Measurements from ENCODE around the gene VAMP2.

Gene VAMP2

DNA sequence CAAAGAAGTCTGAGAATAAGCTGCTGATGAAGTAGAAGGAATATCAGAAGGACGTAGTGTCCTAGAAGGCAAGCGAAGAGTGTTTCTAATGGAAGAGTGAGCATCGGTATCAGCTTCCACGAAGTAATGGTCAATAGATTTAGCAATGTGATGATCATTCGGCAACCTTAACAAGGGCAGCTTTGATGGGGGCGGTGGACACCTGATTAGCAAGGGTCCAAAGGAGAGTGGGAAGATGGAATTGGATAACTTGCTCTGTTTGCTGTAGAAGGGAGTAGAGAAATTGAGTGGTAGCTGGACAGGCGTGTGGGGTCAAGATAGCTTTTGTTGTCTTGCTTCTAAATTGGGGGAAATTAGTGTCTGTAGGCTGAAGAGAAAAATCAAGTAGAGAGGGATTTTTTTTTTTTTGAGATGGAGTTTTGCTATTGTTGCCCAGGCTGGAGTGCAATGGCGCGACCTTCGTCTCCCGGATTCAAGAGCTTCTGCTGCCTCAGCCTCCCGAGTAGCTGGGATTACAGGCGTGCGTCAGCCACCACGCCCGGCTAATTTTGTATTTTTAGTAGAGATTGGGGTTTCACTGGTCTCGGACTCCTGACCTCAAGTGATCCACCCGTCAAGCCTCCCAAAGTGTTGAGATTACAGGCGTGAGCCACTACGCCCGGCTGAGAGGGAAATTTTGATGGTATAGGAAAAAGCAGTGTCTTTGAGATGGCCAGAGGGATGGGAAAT is 24.9 kb downstream of the VAMP2 start:
- no peaks in the 10 kb centered on the region for H3K9me3 ChIP-seq (ENCODE audit: control insufficient read depth, insufficient read depth, low read length)
- peak overlapping the region; percentile 75 for H3K9ac ChIP-seq (ENCODE audit: low read depth, low read length)
- H3K4me1 ChIP-seq (ENCODE audit: insufficient read depth, low read length): peaks cover 4% of the 10 kb centered on the region; the same call in 1 of the 2 replicates
- H3K36me3 ChIP-seq (ENCODE audit: insufficient read depth, low read length): no peaks in the 10 kb centered on the region

DNA sequence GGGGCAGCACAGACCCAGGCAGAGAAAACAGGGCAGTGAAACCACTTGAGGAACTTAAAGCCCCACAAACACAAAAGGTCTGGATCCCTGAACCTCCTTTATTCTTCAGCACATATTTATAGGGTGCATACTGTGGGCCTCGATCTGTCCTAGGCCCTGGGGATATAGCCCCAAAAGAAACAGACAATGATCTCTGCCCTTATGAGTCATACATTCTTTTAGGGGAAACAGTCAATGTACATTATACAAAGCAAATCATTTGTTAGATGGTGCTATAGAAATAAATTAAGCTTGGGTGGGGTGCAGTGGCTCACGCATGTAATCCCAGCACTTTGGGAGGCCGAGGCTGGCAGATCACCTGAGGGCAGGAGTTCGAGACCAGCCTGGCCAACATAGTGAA is 28.8 kb downstream of the VAMP2 start:
- H3K9me3 ChIP-seq (ENCODE audit: control insufficient read depth, insufficient read depth, low read length): no peaks in the 10 kb centered on the region
- H3K4me1 ChIP-seq (ENCODE audit: insufficient read depth, low read length): peaks cover 4% of the 10 kb centered on the region; the same call in 1 of the 2 replicates
- H3K36me3 ChIP-seq (ENCODE audit: insufficient read depth, low read length): no peaks in the 10 kb centered on the region
- H3K9ac ChIP-seq (ENCODE audit: low read depth, low read length): peak overlapping the region; percentile 1; the same call in 1 of the 2 replicates

DNA sequence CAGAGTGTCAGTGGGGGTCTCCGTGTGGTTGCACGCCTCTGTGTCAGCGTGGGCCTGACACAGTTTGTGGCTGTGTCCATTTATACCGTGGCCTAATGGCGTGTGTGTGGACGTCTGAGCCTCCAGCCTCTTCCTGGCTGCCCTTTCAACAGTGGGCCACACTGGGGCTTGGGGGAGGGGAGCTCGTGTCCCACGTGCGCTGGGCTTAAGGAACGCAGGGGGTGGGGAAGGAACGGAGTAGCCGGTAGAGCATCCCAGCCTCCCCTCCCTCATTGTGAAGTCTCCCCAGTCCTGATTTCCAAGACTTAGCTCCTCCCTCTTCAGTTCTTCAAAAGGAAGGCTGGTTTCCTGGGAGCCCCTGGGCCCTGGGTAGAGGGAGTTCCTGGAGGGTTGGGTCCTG is 29.3 kb downstream of the VAMP2 start:
- Histone ChIP-seq H3K9ac (ENCODE audit: low read depth, low read length) (peak overlapping the region; percentile 1; the same call in 1 of the 2 replicates), H3K4me1 (ENCODE audit: insufficient read depth, low read length) (peaks cover 4% of the 10 kb centered on the region; the same call in 1 of the 2 replicates), H3K36me3 (ENCODE audit: insufficient read depth, low read length) (no peaks in the 10 kb centered on the region), H3K9me3 (ENCODE audit: control insufficient read depth, insufficient read depth, low read length) (no peaks in the 10 kb centered on the region)

DNA sequence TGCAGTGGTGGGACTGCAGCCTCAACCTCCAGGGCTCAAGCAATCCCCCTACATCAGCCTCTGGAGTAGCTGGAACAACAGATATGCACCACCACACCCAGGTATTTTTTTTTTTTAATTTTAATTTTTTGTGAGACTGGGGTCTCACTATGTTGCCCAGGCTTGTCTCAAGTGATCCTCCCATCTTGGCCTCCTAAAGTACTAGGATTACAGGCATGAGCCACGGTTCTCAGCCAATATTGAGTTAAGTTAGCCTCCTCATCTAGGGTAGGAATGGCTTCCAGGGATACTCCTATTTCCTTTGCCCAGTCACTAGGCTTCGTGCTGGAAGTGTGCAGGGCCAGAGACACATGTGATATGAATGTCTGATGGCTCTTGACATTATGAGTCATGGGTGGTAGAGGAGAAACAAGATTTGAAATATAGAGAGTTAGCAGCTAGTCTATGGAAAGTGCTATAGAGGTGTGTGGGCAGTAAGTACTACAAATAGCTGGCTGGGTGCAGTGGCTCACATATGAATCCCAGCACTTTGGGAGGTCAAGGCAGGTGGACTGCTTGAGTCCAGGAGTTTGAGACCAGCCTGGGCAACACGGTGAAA is 30.8 kb downstream of the VAMP2 start:
- Histone ChIP-seq H3K9ac (ENCODE audit: low read depth, low read length) (no peak overlapping the region), H3K9me3 (ENCODE audit: control insufficient read depth, insufficient read depth, low read length) (no peaks in the 10 kb centered on the region), H3K36me3 (ENCODE audit: insufficient read depth, low read length) (no peaks in the 10 kb centered on the region), H3K4me1 (ENCODE audit: insufficient read depth, low read length) (peaks cover 4% of the 10 kb centered on the region; the same call in 1 of the 2 replicates)

DNA sequence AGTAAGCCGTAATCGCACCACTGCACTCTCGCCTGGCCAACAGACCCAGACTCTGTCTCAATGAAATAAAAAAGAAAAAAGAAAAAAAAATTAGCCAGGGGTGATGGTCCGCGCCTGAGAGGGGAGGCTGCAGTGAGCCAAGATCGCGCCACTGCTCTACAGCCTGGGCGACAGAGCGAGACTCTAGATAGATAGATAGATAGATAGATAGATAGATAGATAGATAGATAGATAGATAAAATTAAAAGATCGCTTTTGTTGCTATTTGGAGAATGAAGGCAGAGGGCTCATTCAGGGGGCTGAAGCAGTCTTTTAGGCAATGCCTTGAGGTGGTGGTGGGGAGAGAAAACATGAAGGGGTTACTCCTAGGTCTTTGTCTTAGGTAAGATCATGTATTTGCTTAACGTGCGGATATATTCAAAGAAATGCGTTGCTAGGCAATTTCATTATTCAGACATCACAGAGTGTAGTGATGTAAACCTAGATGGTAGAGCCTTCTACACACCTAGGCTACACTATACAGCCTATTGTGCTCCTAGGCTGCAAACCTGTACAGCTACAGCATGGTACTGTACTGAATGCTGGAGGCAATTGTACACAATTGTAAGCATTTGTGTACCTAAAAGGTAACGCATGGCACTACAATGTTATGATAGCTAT is 34.5 kb downstream of the VAMP2 start:
- Histone ChIP-seq H3K4me1 (ENCODE audit: insufficient read depth, low read length) (no peaks in the 10 kb centered on the region; the same call in 1 of the 2 replicates), H3K36me3 (ENCODE audit: insufficient read depth, low read length) (no peaks in the 10 kb centered on the region), H3K9me3 (ENCODE audit: control insufficient read depth, insufficient read depth, low read length) (no peaks in the 10 kb centered on the region)

DNA sequence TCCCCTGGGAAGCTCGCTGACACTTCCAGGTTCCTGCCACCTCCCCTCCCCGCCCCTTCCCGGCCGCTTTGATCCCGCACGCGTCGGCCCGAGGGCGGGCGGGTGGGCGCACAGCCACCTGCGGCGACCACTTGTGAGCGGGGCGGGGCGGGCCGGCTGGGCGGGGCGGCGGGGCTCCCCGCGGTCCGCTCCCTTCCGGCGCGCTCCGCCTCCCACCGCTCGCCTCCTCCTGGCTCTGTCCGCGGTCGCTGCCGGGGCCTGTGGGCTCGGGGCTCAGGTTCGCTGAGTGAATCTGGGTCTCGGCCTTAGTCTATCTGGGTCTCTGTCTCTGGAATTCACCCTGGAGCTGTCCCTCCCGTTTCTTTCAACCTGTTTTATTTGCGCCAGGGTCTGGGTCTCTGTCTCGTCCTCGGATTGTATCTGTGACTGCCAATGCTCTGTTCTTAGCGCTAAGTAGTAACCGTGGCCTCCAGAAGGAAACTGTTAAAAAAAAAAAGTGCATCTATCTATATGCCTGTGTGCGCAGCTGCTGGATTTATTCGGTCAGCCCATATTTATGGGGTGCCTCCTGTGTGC is 36.2 kb downstream of the VAMP2 start:
- Histone ChIP-seq H3K9ac (ENCODE audit: low read depth, low read length) (peak overlapping the region; percentile 65; the same call in 1 of the 2 replicates), H3K9me3 (ENCODE audit: control insufficient read depth, insufficient read depth, low read length) (no peaks in the 10 kb centered on the region), H3K36me3 (ENCODE audit: insufficient read depth, low read length) (no peaks in the 10 kb centered on the region), H3K4me1 (ENCODE audit: insufficient read depth, low read length) (no peaks in the 10 kb centered on the region)

More for the DNA sequence above, 34.5 kb downstream of the VAMP2 start:
- no peak overlapping the region; the same call in 1 of the 2 replicates for H3K9ac ChIP-seq (ENCODE audit: low read depth, low read length)

DNA sequence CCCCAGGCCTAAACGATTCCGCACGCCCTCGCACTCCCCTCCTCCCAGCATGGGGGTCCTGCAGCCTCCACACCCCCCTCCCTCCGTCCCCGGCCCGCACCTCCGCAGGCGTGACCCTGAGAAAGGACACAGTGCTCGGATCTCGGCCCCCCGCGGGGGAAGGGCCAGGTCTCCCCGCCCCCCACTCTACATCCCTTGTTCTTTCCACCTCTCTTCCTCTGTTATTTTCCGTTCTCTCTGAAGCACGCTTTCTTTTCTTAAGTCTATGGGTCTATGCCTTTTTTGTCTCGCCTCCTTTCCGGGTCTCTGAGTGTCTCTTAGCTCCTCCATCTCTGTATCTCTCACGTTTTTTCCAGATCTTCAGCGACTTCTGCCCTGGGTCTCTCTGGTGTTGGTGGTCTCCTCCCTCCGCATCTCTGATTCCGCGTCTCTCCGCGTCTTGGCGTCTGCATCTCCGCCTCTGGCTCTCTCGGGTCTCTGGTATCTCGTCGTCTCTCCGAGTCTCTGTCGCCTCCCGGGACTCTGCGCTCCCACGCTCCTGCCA is 36.7 kb downstream of the VAMP2 start:
- no peaks in the 10 kb centered on the region for H3K4me1 ChIP-seq (ENCODE audit: insufficient read depth, low read length)
- peak overlapping the region; percentile 59 for H3K9ac ChIP-seq (ENCODE audit: low read depth, low read length)
- H3K36me3 ChIP-seq (ENCODE audit: insufficient read depth, low read length): no peaks in the 10 kb centered on the region
- H3K9me3 ChIP-seq (ENCODE audit: control insufficient read depth, insufficient read depth, low read length): no peaks in the 10 kb centered on the region

DNA sequence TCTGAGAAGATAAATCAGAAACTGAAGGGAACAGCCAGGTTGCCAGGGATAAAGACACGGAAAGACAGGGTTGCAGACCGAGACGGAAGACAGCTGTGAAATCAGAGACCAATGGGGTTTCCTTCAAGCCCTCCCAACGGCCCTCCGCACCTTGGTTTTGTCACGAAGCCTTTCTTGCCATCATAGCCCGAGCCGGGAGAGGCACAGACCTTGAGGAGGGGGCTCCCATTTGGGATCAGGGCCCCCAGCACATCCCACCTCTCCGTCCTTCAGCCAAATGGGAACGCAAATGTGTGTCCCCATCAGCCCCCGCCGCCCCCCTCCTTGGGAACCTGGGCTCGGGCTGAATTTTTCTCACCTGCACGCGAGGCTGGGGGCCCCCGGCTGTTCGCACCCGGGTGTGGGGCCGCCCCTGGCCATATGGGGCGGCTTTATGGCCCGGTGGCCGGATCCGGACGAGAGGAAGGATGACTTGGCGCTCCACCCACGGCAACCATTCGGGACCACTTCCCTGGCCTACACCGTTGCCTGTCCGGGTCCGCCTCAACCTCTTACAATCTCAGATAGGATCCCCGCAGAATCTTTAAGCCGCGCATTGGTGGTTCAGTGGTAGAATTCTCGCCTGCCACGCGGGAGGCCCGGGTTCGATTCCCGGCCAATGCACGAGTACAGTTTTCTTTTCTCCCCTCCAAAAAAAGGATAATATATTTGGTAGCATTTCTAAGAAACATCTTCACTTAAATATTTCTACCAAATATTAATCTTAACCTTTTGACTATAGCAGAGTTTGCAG is 37.4 kb downstream of the VAMP2 start:
- H3K36me3 ChIP-seq (ENCODE audit: insufficient read depth, low read length): no peaks in the 10 kb centered on the region
- H3K4me1 ChIP-seq (ENCODE audit: insufficient read depth, low read length): no peaks in the 10 kb centered on the region
- no peaks in the 10 kb centered on the region for H3K9me3 ChIP-seq (ENCODE audit: control insufficient read depth, insufficient read depth, low read length)
- peak overlapping the region; percentile 59 for H3K9ac ChIP-seq (ENCODE audit: low read depth, low read length)

DNA sequence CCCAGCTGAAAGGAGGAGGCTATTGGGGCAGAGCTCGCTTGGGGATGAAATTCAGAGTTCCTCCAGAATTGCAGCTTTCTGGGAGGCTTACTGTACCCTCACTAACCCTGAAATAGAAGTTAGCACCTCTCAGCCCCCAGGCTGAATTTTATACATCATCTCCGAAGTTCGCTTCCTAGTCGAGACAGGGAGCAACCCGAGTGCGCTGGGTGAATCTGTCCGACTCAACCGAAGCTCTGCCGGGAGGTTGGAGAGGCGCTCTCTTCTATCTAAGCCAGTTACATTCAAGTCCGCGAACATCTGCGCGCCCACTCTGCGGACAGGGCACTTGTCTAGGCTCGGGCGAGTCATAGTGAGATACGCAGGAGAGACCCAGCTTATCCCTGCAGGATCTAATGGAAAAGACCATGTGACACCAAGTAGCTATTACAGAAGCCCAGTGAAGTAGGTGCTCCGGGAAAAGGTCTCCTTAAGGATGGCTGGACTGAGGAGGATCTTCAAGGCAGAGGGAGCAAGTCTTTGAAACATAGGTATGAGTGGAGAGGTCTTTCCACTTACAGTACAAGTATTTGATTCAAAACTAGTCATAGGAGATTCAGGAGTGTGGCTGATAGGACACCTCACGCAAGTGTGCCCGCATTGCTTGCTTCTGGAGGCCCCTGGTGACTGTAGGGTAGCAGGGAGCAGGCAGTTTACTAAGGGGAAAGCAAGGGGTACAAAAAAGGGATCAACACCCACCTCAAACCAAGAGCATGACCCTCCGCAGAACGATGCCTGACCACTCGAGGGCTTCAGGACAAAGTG is 38.2 kb downstream of the VAMP2 start:
- Histone ChIP-seq H3K9ac (ENCODE audit: low read depth, low read length) (peak overlapping the region; percentile 59; the same call in 1 of the 2 replicates), H3K4me1 (ENCODE audit: insufficient read depth, low read length) (no peaks in the 10 kb centered on the region), H3K36me3 (ENCODE audit: insufficient read depth, low read length) (no peaks in the 10 kb centered on the region), H3K9me3 (ENCODE audit: control insufficient read depth, insufficient read depth, low read length) (no peaks in the 10 kb centered on the region)

DNA sequence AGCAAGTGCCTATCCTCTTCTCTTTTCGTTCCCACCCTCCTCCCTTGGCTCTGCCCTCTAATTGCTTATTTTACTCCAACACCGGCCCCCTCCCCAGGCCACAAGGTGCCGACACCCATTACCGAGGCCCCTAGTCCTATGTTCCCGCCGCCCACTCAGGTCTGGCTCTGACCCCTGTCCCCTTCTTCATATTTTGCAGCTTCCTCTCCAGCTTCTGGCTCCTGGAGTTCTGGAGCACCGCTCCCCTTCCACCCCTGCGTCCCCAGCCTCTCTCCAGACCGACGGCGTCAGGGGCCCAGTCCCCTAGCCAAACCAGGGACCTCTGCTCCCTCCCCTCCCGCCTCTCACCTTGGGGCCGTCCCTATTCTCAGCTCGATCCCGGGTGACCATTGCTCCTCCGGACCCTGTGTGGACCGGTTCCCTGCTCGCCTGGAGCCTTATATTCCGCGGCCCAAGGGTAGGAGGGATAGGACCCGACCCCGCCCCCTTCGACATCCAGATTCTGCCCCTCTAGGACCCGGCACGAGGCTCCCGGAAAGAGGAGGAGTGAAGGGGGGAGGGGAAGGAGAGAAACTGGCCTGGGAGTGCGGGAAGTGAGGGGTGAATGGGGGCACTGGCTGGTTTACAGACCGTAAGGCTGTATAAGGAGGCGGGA is 38.9 kb downstream of the VAMP2 start, which contains the start of gene HES7:
Gene HES7, minus strand, starts transcription at position 412 of the 655 bp plus-strand sequence. Its CDS starts 22 bp downstream, at position 390.
- Histone ChIP-seq H3K9me3 (ENCODE audit: control insufficient read depth, insufficient read depth, low read length) (no peaks in the 10 kb centered on the region), H3K36me3 (ENCODE audit: insufficient read depth, low read length) (no peaks in the 10 kb centered on the region), H3K9ac (ENCODE audit: low read depth, low read length) (peak within 1 kb of the TSS; percentile 59; the same call in 1 of the 2 replicates), H3K4me1 (ENCODE audit: insufficient read depth, low read length) (no peaks in the 10 kb centered on the region)

DNA sequence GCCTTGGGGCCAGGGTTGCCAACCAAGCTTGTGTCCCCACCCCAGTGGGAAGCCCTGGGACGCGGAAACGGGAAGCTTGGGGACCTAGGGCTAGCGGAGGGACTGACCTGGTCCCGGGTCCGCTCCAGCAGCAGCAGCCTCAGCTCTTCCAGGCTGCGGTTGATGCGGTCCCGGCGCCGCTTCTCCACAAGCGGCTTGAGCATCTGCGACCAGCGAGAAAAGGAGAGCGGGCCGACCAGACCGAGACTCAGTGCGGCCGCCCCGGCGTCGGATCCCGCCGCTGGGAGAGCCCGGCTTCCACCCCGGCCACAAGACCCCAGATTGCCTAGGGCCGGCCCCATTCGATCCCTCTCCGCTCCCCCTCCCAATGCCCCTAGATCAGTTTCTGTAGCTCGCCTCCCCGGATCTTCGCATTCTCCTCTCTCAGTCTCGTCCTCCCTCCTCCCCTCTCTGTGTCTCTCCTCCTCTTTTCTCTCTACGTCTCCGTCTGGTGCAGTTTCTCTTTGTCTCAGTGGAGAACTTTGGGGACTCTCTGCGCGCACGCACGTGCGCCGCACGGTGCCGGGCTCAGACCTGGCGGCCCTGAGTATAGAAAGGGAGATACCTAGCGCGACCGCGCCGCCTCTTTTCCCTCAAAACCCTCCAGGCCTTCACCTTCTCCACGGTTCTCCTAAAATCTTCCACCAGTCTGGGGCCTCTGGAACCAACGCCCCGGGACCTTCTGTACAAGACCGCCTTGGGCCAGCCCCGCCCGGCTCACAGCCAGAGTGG is 39.6 kb downstream of the VAMP2 start:
- Histone ChIP-seq H3K9me3 (ENCODE audit: control insufficient read depth, insufficient read depth, low read length) (no peaks in the 10 kb centered on the region), H3K4me1 (ENCODE audit: insufficient read depth, low read length) (no peaks in the 10 kb centered on the region), H3K36me3 (ENCODE audit: insufficient read depth, low read length) (no peaks in the 10 kb centered on the region), H3K9ac (ENCODE audit: low read depth, low read length) (peak overlapping the region; percentile 59; the same call in 1 of the 2 replicates)

DNA sequence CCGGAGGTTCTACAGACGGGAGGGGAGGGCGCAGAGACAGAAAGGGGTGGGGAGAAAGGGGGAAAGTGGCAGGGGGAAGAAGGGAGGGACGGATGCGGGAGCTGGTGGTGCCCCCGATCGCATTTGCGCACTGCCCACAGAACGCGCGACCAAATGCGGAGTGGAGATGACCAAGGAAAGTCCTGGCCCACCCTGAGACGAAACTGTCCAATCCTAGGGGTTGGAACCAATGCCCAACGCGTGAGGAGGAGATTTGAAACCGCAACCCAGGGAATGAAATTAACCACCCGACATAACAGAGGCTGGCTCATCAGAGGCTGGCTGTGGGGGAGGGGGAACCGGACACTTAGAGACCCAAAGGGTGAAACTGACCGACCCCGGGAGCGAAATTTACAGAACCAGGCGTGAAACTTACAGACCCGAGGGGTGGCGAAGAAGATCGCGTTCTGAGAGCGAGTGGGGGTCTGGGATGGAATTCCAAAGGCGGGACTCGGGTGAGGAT is 40.3 kb downstream of the VAMP2 start:
- no peaks in the 10 kb centered on the region for H3K9me3 ChIP-seq (ENCODE audit: control insufficient read depth, insufficient read depth, low read length)
- no peaks in the 10 kb centered on the region for H3K4me1 ChIP-seq (ENCODE audit: insufficient read depth, low read length)
- peak overlapping the region; percentile 59; the same call in 1 of the 2 replicates for H3K9ac ChIP-seq (ENCODE audit: low read depth, low read length)
- H3K36me3 ChIP-seq (ENCODE audit: insufficient read depth, low read length): no peaks in the 10 kb centered on the region
